ENCODE results near the gene PTPN4. TPM values are rescaled to one million over a fixed set of nuclear protein-coding genes. Genes with fewer than 3 reads are reported as not detected.
A peak's percentile ranks its signal among the peaks of the same experiment; 100 is the strongest.

The PTPN4 gene
- total and polyA plus RNA-seq, 9 of the 15 experiments (the other 6 are each of a cell fraction or from before 2014, with no cell fraction given) = 5.0 to 32.8 (median 27.3) TPM

DNA sequence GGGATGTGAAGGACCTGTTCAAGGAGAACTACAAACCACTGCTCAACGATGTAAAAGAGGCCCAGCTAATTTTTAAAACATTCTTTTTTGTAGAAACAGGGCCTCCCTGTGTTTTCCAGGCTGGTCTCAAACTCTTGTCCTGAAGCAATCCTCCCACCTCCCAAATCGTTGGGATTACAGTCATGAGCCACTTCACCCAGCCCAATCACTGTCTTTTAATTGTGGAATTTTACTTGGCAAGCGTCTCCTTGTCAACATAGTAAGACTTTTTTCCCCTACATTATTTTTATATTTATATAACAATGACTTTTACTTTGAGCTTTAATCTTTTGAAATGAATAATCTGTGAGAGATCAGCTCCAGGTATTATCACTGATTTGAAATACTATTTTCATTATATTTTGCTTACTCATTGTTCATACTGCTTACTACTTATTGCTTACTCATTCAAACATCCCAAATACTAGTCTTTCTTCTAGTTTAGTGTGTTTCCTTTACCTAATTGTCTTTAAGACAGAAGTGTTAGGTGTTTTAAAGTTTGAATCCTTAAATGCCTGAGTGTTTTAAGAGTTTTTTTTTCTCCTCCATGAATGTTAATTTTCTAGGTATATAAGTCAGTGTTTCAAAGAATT lies 48.9 kb downstream of the PTPN4 start (continued):
- TF ChIP-seq RBM14 (IDR thresholded peaks at IDR 0.05; ENCODE audit: borderline replicate concordance, insufficient read depth, low read depth, low read length) (no peak), TARDBP (IDR thresholded peaks at IDR 0.05) (no peak), ARID2 (IDR thresholded peaks at IDR 0.05) (no peak), NFE2 (IDR thresholded peaks at IDR 0.05; ENCODE audit: low read depth) (peak; percentile 88), MEF2A (IDR thresholded peaks at IDR 0.05; ENCODE audit: control insufficient read depth, low read depth, low read length) (no peak), PHTF2 (CRISPR knock-in tag; IDR thresholded peaks at IDR 0.05) (no peak), SMARCA4 (IDR thresholded peaks at IDR 0.05) (peak; percentile 45; the same call in 1 of the 2 replicates), SP2 (IDR thresholded peaks at IDR 0.05; ENCODE audit: extremely low read depth, low read depth, low read length, poor library complexity, severe bottlenecking) (no peak), ARID1B (IDR thresholded peaks at IDR 0.05) (peak; percentile 24; the same call in 1 of the 2 replicates), BACH1 (tag; IDR thresholded peaks at IDR 0.05) (peak; percentile 81), SMARCC2 (IDR thresholded peaks at IDR 0.05; ENCODE audit: low read depth) (0 out of 2 replicates have a peak, but pooled peaks have one; percentile 45), ZNF780A (CRISPR knock-in tag; IDR thresholded peaks at IDR 0.05) (no peak), DPF2 (IDR thresholded peaks at IDR 0.05) (0 out of 2 replicates have a peak, but pooled peaks have one; percentile 43), TBL1XR1 (IDR thresholded peaks at IDR 0.05; ENCODE audit: low read length in 2 of 2) (no peak), ETV5 (CRISPR knock-in tag; IDR thresholded peaks at IDR 0.05; ENCODE audit: low read depth) (no peak), ZSCAN29 (IDR thresholded peaks at IDR 0.05) (no peak), NFE2L1 (tag; IDR thresholded peaks at IDR 0.05; ENCODE audit: borderline replicate concordance, low read depth) (peak; percentile 82), PHF20 (IDR thresholded peaks at IDR 0.05; ENCODE audit: partially characterized antibody) (no peak), ZNF551 (CRISPR knock-in tag; IDR thresholded peaks at IDR 0.05) (no peak), ZNF316 (IDR thresholded peaks at IDR 0.05) (peak; percentile 100), CBX1 (IDR thresholded peaks at IDR 0.05; ENCODE audit: low read depth) (no peak), FOXJ3 (CRISPR knock-in tag; IDR thresholded peaks at IDR 0.05) (no peak), ZNF764 (CRISPR knock-in tag; IDR thresholded peaks at IDR 0.05; ENCODE audit: low read depth) (no peak)
- TF ChIP-seq, protein P1, sequence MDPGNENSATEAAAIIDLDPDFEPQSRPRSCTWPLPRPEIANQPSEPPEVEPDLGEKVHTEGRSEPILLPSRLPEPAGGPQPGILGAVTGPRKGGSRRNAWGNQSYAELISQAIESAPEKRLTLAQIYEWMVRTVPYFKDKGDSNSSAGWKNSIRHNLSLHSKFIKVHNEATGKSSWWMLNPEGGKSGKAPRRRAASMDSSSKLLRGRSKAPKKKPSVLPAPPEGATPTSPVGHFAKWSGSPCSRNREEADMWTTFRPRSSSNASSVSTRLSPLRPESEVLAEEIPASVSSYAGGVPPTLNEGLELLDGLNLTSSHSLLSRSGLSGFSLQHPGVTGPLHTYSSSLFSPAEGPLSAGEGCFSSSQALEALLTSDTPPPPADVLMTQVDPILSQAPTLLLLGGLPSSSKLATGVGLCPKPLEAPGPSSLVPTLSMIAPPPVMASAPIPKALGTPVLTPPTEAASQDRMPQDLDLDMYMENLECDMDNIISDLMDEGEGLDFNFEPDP (CRISPR knock-in tag; IDR thresholded peaks at IDR 0.05) = no peak
- TF ChIP-seq, protein P2, sequence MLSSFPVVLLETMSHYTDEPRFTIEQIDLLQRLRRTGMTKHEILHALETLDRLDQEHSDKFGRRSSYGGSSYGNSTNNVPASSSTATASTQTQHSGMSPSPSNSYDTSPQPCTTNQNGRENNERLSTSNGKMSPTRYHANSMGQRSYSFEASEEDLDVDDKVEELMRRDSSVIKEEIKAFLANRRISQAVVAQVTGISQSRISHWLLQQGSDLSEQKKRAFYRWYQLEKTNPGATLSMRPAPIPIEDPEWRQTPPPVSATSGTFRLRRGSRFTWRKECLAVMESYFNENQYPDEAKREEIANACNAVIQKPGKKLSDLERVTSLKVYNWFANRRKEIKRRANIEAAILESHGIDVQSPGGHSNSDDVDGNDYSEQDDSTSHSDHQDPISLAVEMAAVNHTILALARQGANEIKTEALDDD (IDR thresholded peaks at IDR 0.05) = peak; percentile 77; the same call in 1 of the 2 replicates
- TF ChIP-seq, protein P3, sequence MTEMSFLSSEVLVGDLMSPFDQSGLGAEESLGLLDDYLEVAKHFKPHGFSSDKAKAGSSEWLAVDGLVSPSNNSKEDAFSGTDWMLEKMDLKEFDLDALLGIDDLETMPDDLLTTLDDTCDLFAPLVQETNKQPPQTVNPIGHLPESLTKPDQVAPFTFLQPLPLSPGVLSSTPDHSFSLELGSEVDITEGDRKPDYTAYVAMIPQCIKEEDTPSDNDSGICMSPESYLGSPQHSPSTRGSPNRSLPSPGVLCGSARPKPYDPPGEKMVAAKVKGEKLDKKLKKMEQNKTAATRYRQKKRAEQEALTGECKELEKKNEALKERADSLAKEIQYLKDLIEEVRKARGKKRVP (CRISPR knock-in tag; IDR thresholded peaks at IDR 0.05) = no peak
- TF ChIP-seq, protein P4, sequence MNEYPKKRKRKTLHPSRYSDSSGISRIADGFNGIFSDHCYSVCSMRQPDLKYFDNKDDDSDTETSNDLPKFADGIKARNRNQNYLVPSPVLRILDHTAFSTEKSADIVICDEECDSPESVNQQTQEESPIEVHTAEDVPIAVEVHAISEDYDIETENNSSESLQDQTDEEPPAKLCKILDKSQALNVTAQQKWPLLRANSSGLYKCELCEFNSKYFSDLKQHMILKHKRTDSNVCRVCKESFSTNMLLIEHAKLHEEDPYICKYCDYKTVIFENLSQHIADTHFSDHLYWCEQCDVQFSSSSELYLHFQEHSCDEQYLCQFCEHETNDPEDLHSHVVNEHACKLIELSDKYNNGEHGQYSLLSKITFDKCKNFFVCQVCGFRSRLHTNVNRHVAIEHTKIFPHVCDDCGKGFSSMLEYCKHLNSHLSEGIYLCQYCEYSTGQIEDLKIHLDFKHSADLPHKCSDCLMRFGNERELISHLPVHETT (CRISPR knock-in tag; conservative IDR thresholded peaks at IDR 0.05 in 1 of 2, IDR thresholded peaks at IDR 0.05 in 1 of 2) = no peak

Measured in K562 (cell line).